GM18505 (cell line): ENCODE data around the gene TTYH1.
A peak's percentile ranks its signal among the peaks of the same experiment; 100 is the strongest.
"Not testable (repeated sequence)": the region's sequence is repeated elsewhere in the genome, so short reads cannot be mapped to it uniquely, and the experiment has no call there.

Experiments used
- ATAC-seq: cut with Tn5 transposase; IDR thresholded peaks from one replicate; pipeline ENCODE4 v1.9.1; 2021; ENCODE audit not compliant: unreplicated experiment
- POLR2A ChIP-seq: IDR thresholded peaks from 4 replicates; pipeline ENCODE4 v1.6.1; 2011; ENCODE audit warnings: borderline replicate concordance; ENCODE audit not compliant: insufficient read depth, insufficient read length; ENCODE audit errors: extremely low read depth

Gene TTYH1

GRCh38 chr19:54461210-54461609, 45.9 kb downstream of the TTYH1 start:
- TF ChIP-seq POLR2A = no peak
- no peak for ATAC-seq

GRCh38 chr19:54461613-54462012, 46.3 kb downstream of the TTYH1 start:
- ATAC-seq = no peak
- TF ChIP-seq POLR2A = no peak

- TF ChIP-seq POLR2A = peak; percentile 33
- ATAC-seq = no peak
Measured at GRCh38 chr19:54462047-54462654, 46.9 kb downstream of the TTYH1 start.

- ATAC-seq = peak; percentile 23
- no peak for TF ChIP-seq POLR2A
Measured at GRCh38 chr19:54462655-54463530, 47.6 kb downstream of the TTYH1 start.

- peak; percentile 46 for ATAC-seq
- peak; percentile 76 for TF ChIP-seq POLR2A
Measured at GRCh38 chr19:54463531-54464043, 48.3 kb downstream of the TTYH1 start, which contains the start of gene LENG9. TSS of gene LENG9 (minus strand) at chr19:54463778. CDS start at chr19:54463526, 252 bp downstream.

- peak; percentile 37 for ATAC-seq
- TF ChIP-seq POLR2A = no peak
Measured at GRCh38 chr19:54464044-54464629, 48.9 kb downstream of the TTYH1 start.

GRCh38 chr19:54464630-54465425, 49.6 kb downstream of the TTYH1 start:
- ATAC-seq = peak; percentile 43
- TF ChIP-seq POLR2A = peak; percentile 66

GRCh38 chr19:54465426-54466109, 50.3 kb downstream of the TTYH1 start:
- ATAC-seq = no peak
- TF ChIP-seq POLR2A = no peak

- ATAC-seq = not testable (repeated sequence)
Measured at GRCh38 chr19:54466110-54466480, 50.8 kb downstream of the TTYH1 start.

- no peak for ATAC-seq
- TF ChIP-seq POLR2A = no peak
Measured at GRCh38 chr19:54469496-54469934, 54.3 kb downstream of the TTYH1 start.

GRCh38 chr19:54470276-54470887, 55.1 kb downstream of the TTYH1 start:
- ATAC-seq = no peak
- no peak for TF ChIP-seq POLR2A
